HFF-Myc (cell line): Measurements from ENCODE around the gene TESK2.

Experiments used
- DNase-seq: peaks from one replicate; pipeline ENCODE4 v3.0.0-alpha.2; 2011; ENCODE audit warnings: low read depth; ENCODE audit errors: extremely low read depth
- H3K4me3 ChIP-seq: replicated peaks from 2 replicates; pipeline ENCODE4 v1.5.1; 2011; ENCODE audit warnings: low read depth, mild to moderate bottlenecking, control low read depth, low read length
- CTCF ChIP-seq: IDR thresholded peaks from 2 replicates; pipeline ENCODE4 v1.5.1; 2012; ENCODE audit warnings: mild to moderate bottlenecking, low read depth, low read length, control low read depth; ENCODE audit errors: missing control alignments

TESK2 gene

GRCh38 chr1:45348020-45348419 lies 142.9 kb downstream of the TESK2 start:
- TF ChIP-seq CTCF = no peak
- no peak overlapping the region for H3K4me3 ChIP-seq
- no peak for DNase-seq

GRCh38 chr1:45346473-45346872 lies 144.5 kb downstream of the TESK2 start:
- no peak for DNase-seq
- no peak overlapping the region for H3K4me3 ChIP-seq
- no peak for TF ChIP-seq CTCF

GRCh38 chr1:45345014-45345413 lies 145.9 kb downstream of the TESK2 start:
- no peak for DNase-seq
- no peak overlapping the region for H3K4me3 ChIP-seq
- no peak for TF ChIP-seq CTCF

GRCh38 chr1:45344499-45344898 lies 146.5 kb downstream of the TESK2 start:
- H3K4me3 ChIP-seq = no peak overlapping the region
- DNase-seq = no peak
- no peak for TF ChIP-seq CTCF

GRCh38 chr1:45340816-45341466 lies 150.0 kb downstream of the TESK2 start:
- TF ChIP-seq CTCF = no peak
- no peak for DNase-seq
- H3K4me3 ChIP-seq = peak overlapping the region; percentile 68

- DNase-seq = peak; percentile 70
- no peak for TF ChIP-seq CTCF
Measured at GRCh38 chr1:45339789-45340558, 151.0 kb downstream of the TESK2 start, which contains the start of the genes MUTYH and TOE1. Gene MUTYH (minus strand): TSS chr1:45340440. CDS start chr1:45334505, 5,935 bp downstream. Gene TOE1 (plus strand): TSS chr1:45340170. CDS start chr1:45340253, 83 bp downstream.

More at GRCh38 chr1:45339789-45340558, 151.0 kb downstream of the TESK2 start, which contains the start of the genes MUTYH and TOE1:
- peak within 1 kb of the TSS; percentile 68 for H3K4me3 ChIP-seq
